ENCODE data around the gene COBL.

The COBL gene

DNA sequence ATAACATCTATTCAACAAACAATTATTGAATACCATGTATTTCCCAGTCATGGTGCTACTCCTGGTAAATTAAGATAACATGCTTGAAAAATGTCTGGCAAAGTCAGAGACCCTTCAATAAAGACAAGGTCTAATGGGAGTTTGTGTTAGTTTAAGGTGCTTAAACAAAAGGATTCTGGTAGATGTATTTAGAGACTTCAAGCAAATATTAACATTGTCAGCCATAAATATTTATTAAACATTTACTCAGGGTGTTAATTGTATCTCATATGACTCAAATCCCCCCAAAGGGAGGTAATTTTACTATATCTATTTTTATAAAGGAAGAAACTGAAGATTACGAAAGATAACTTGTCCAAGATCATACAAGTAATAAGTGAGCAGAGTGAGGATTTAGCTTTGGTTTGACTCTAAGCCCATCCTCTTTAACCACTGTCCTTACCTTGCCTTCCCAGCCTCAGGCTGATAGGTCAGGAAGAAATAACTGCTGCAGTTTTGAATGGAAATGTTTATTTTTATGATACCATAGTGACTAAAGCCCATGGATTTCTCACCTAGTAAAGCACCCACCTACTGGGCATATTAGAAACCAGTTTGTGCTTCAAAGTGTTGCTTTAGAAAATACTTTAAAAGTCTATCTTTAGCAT is 215.4 kb downstream of the COBL start:
- DNase-seq: no peak

- DNase-seq: no peak
Observed at GRCh38 chr7:51090411-51090810, 226.2 kb downstream of the COBL start.

- no peak for DNase-seq
Observed at GRCh38 chr7:51085034-51085692, 231.4 kb downstream of the COBL start.

DNA sequence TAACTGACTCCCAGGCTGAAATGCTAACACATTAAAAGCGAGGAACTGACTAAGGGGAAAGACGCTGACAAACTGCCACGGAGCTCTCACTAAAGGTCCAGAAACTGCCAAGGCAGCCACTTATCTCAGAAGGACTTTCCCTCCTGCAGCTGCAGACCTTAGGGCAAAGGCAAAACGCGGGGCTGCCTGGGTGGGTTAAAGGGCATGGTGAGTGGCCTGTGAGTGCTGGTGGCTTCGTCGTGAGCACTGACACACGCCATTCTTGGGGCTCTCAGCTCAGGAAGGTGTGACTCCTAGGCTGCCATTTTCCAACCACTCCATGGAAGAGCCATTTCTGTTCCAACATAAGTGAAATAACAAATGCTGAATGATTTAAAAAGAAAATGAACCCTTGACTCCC is 232.5 kb downstream of the COBL start:
- DNase-seq: no peak

DNA sequence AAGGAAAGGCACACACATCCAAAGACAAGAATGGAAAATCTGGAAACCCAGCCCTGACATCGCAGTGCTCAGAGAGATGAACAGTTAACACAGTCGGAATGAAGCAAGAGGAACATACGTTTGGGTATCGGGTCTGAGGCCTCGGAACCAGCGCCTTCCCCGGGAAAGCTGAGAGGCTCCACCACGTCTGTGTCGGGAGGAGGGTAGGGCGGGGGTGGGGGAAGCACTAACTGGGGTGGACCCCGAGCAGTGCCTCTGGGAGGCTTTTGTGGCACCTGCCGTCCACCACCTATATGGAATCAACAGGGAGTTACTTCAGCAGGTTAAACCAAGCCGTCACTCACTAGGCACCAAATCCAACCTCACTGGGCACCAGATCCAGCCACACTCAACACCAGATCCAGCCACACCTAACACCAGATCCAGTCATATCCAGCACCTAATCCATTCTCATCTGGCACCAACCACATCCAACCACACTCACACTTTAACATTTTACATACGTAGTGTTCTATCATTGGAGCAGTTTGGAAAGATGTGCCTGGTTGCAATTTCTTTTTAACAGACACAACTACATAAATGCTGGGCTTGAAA is 233.6 kb downstream of the COBL start:
- DNase-seq: no peak

- no peak for DNase-seq
Observed at GRCh38 chr7:51082096-51082840, 234.3 kb downstream of the COBL start.

GRCh38 chr7:51081270-51081890 is 235.2 kb downstream of the COBL start:
- DNase-seq: no peak

- no peak for DNase-seq
Observed at GRCh38 chr7:51080622-51081269, 235.9 kb downstream of the COBL start.

DNA sequence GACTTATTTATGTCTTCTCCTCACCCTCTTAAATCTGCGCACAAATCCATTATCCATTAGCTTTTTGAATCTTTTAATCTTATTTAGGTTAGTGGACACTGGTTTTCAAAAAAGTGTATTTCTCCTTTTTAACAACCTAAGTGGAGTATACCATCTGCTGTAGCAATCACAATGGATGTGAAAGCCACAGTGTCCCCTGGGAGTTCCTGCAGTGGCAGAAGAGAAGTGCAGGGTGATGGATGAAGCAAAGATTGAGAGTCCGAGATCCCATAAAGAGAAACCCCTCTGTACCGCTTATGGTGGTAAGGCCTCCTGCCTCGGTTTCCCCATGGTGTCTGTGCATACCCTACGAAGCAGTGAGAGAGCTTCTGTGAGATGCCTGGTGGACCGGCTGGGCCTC is 236.4 kb downstream of the COBL start:
- no peak for DNase-seq

- no peak for DNase-seq
Observed at GRCh38 chr7:51079494-51079893, 237.1 kb downstream of the COBL start.

DNA sequence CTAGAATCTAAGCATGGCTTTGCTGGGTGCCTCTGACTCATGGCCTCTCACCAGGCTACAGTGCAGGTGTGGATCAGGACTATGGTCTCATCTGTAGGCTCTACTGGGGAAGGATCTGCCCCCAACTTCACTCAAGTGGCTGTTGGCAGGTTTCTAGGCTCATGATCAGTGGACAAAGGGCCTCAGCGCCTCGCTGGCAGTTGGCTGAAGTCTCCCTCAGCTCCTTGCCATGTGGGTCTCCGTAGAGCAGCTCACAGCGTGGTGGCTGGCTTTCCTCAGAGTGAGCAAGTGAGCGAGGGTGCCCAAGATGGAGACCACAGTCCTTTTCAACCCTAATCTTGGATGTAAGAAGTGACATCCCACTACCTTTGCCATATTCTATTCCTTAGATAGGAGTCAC is 238.0 kb downstream of the COBL start:
- no peak for DNase-seq

DNA sequence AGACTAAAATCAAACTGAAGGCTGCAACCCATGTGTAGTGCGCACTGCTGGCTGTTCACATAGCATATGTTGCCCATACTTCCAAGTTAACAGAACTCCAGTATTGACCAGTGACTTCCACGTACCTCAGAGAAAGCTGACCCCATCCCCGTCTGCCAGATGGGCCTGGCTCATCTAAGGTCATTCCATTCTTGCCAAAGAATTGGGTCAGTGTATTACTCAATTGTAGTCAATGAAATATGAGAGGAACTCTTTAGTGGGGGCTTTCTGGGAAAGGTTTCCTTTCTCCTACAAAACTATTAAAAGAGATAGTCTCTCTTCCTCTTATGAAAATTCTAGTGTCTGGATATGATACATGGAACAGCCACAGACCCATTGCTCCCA is 238.6 kb downstream of the COBL start:
- peak; percentile 49 for DNase-seq

GRCh38 chr7:51077316-51077986 is 239.2 kb downstream of the COBL start:
- DNase-seq: no peak

GRCh38 chr7:51075681-51076580 is 240.7 kb downstream of the COBL start:
- no peak for DNase-seq

DNA sequence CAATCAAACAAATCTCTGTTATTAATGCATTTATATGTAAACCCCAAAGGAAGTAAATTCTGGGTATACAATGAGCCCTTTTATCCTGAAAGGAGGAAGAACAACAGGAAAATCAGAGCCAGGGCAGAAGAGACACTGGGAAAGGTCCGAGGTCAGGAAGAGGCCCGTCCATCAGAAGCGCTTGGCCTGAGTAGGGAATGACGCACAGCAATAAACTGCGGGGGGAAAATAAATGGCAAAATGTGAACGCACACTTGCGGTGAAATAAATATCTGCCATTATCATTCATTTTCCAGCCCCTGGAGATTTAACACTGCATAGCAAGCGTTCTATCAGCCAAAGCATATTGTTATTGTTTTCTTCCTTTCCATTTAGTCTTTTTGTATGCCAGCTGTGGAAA is 243.4 kb downstream of the COBL start:
- DNase-seq: no peak

- no peak for DNase-seq
Observed at GRCh38 chr7:51072281-51072680, 244.3 kb downstream of the COBL start.

DNA sequence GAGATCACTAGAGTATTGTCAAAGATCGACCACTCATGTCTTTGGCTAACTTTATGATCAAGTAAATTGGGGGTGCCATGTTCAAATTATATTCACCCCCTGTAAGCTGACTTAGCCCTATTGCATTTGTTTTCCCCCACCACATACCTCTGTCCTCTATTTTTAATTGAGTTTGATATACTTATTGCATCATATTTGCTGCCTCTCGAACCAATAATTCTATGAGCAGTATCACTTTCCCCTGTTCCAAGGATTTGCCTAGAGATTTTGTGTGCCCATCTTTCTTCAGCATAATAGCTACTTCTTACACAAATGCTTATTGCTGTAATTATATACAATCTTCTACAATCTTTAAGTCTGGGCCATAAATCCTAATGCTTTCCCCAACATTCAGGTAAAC is 245.2 kb downstream of the COBL start:
- DNase-seq: no peak

GRCh38 chr7:51070151-51070550 is 246.5 kb downstream of the COBL start:
- DNase-seq: peak; percentile 26

DNA sequence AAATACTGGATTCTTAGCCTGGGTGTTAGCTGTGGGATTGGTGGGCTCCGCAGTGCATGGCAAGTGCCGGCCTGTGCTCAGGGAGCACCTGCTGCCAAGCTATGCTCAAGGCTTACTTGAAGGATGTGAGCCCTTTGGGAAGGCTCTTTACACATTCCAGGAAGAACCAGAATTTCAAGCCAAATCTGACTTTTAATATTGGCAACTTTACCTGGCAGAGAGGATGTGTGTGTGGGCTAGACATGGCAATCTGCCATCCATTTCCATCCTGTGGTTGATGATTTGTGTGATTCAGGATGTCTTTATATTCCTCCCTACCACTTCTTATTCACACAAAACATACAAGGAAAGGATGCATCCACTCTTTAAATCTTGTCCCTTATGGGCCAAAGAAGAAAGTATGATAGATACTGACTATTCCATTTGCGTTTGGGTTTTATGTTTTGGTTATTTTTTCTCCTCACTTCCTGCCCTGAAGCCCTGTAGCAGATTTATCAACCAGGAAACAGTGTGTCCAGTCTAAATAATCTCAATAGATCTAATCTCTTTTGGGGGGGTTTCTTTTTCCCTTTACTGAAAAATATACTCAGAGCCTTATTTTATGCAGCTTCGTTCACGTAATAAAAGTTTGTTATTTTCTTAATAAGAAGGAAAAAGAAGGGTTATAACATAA is 247.1 kb downstream of the COBL start:
- no peak for DNase-seq

DNA sequence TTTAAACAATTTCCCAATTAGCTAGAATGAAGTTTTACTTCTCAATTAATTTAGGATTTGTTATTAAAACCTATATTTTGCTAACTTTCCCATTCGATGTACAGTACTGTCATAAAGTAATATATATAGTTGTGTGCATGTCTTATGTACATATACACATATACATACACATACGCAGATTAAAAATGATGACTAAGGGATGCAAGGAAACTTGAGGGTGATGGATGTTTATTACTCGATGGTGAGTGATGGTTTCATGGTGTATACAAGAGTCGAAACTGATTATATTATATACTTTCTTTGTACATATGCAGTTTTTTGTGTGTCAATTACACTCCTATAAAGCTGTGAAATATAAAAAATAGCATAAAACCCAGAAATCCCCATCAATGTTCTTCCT is 248.2 kb downstream of the COBL start:
- no peak for DNase-seq

DNA sequence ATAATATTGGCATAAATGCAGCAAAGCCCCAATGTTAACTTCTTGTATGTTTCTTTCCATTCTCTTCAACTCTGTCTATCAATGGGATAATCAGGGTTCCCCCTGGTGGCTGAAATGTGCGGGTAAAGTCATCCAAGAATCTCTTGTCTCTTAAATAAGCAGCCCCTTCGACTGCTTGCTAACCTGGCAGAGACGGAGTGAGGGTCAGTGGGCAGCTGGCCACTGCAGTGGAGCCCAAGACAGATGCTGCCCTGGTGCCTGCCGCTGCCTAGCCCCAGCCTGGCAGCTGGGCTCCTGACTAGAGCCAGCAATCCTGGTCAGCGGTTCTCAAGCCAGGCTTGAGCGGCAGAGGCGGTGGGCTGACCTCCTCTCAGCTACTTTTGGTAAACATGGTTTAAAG is 248.9 kb downstream of the COBL start:
- peak; percentile 54 for DNase-seq

All from HCEC 1CT (cell line).